Breast epithelium (tissue), 4 donors: ENCODE data around the gene SLC36A1. TPM values are rescaled to one million over a fixed set of nuclear protein-coding genes. Genes with fewer than 3 reads are reported as not detected.
A peak's percentile ranks its signal among the peaks of the same experiment; 100 is the strongest.

ENCODE experiments used
- DNase-seq, 2 donors: peaks; one replicate each; pipeline ENCODE4 v3.0.0-alpha.2; 2019; ENCODE audit warnings: low spot score in 2 of 2
- H3K27ac ChIP-seq, 2 donors: fragments of 200-600 bp; sonication (generic) in 1 of 2; one replicate each; pipeline ENCODE4 v1.5.1; 2016 to 2019; ENCODE audit warnings: mild to moderate bottlenecking in 1 of 2
- H3K27me3 ChIP-seq, 2 donors: fragments of 200-600 bp; sonication (generic) in 1 of 2; one replicate each; pipeline versions ENCODE4 v1.5.1 to v1.6.0; 2017 to 2019; ENCODE audit warnings: control low read depth in 1 of 2, mild to moderate bottlenecking in 1 of 2
- H3K36me3 ChIP-seq: fragments of 200-600 bp; one replicate; pipeline ENCODE4 v1.5.1; 2019
- H3K4me1 ChIP-seq, 2 donors: fragments of 200-600 bp; sonication (generic); one replicate each; pipeline ENCODE4 v1.5.1; 2016 to 2019; ENCODE audit warnings: control low read depth in 1 of 2
- H3K4me3 ChIP-seq, 3 donors: fragments of 200-600 bp; sonication (generic); 1 replicate in 2 of 3; 2 replicates in 1 of 3; pipeline ENCODE4 v1.5.1; 2016 to 2019; ENCODE audit warnings: mild to moderate bottlenecking in 3 of 3, moderate library complexity in 2 of 3
- H3K9me3 ChIP-seq, 2 donors: fragments of 200-600 bp; sonication (generic) in 1 of 2; one replicate each; pipeline ENCODE4 v1.5.1; 2016 to 2019; ENCODE audit warnings: control low read depth in 1 of 2
- POLR2A ChIP-seq: fragments of 450-650 bp; IDR thresholded peaks from one replicate; pipeline ENCODE4 v1.6.1; 2016; ENCODE audit warnings: antibody characterized with exemption, mild to moderate bottlenecking, moderate library complexity
- POLR2AphosphoS5 ChIP-seq, 3 donors: sonication (generic); formaldehyde crosslinking; IDR thresholded peaks; one replicate each; pipeline ENCODE4 v1.6.1; 2017; ENCODE audit warnings: antibody characterized with exemption in 3 of 3
- intact Hi-C: fragments of 100-400 bp; cut with DNase I; formaldehyde crosslinking; loops from one replicate; pipeline ENCODE4 v1.15.1; 2023; ENCODE audit warnings: low total_unique reads
- total RNA-seq, 3 donors: library from RNA; depleted of rRNA; stranded (reverse); fragments of >200 nt; gene quantifications; one replicate each; pipeline ENCODE4 v1.1.0, GENCODE V29; 2016
- TF ChIP-seq, protein P1 (sequence below), 3 donors: fragments of 450-650 bp; IDR thresholded peaks; one replicate each; pipeline ENCODE4 v1.5.1; 2016 to 2017; ENCODE audit warnings: antibody characterized with exemption in 3 of 3, mild to moderate bottlenecking in 3 of 3, moderate library complexity in 3 of 3

The SLC36A1 gene
- total RNA-seq, 3 donors from 2014 or later, result 10.8 to 14.1 (median 11.4) TPM

DNA sequence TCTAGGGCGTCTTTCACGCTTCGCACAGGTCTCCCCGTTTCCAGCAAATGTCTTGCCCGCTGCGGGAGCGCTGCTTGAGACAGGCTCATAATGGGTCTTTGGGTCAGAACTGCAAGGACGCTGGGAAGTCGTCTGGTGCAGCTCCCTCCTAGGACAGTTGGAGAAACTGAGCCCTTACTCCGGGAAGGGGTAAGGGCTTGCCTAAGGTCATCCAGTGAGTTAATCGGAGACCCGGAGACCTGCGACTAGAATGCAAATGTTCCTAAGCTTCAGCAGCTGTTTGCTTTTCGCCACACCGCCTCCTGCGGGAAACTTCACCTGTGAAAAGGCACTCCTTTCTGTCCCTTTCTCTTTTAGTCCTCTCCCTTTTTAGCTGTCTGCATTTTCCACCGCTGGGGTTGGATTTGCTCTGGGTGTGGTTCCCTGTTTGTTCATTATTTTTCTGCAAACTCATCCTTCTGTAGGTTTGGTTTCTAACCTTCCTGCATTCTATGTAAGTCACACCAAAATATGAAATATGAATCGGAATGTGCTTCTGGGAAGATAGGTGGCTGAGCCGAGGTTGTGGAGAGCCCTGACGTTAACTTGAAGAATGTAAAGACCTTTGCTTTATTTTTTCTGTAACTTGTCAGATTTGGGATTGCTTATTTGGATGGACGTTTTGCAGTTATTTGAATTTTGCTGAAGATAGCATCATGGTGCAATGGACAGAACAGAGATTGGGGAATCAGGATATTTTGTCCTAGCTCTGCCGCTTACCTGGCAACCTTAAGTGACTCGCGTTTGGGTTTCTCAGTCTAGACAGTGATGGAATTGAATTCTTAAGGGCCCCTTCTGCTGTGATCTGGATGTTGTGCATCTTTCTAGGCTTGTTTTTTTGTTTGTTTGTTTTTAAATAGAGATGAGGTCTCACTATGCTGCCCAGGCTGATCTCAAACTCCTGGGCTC, 909 bp downstream of the SLC36A1 start:
- Histone ChIP-seq H3K9me3 (no peaks in the 10 kb centered on the region), H3K4me1 (no peaks in the 10 kb centered on the region), H3K27me3 (no peaks in the 10 kb centered on the region), H3K27ac (peak overlapping the region; percentile 65 to 67), H3K36me3 (no peaks in the 10 kb centered on the region), H3K4me3 (peak overlapping the region; percentile 61 to 71 (median 65))
- intact Hi-C loops, result loop anchor here (5.0 to 10.0 kb wide), 2 partner anchors 46 to 209 kb away; no protein-coding TSS in a partner anchor
- TF ChIP-seq, protein P1, sequence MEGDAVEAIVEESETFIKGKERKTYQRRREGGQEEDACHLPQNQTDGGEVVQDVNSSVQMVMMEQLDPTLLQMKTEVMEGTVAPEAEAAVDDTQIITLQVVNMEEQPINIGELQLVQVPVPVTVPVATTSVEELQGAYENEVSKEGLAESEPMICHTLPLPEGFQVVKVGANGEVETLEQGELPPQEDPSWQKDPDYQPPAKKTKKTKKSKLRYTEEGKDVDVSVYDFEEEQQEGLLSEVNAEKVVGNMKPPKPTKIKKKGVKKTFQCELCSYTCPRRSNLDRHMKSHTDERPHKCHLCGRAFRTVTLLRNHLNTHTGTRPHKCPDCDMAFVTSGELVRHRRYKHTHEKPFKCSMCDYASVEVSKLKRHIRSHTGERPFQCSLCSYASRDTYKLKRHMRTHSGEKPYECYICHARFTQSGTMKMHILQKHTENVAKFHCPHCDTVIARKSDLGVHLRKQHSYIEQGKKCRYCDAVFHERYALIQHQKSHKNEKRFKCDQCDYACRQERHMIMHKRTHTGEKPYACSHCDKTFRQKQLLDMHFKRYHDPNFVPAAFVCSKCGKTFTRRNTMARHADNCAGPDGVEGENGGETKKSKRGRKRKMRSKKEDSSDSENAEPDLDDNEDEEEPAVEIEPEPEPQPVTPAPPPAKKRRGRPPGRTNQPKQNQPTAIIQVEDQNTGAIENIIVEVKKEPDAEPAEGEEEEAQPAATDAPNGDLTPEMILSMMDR (IDR thresholded peaks at IDR 0.05), result no peak
- no peak for TF ChIP-seq POLR2AphosphoS5 (IDR thresholded peaks at IDR 0.05)
- no peak for TF ChIP-seq POLR2A
- DNase-seq, result no peak

- no peak for TF ChIP-seq POLR2AphosphoS5 (IDR thresholded peaks at IDR 0.05)
- no peak for TF ChIP-seq POLR2A
- TF ChIP-seq, protein P1 (IDR thresholded peaks at IDR 0.05), result no peak
- intact Hi-C loops, result loop anchor here (5.0 to 10.0 kb wide), 2 partner anchors 46 to 208 kb away; no protein-coding TSS in a partner anchor
- Histone ChIP-seq H3K36me3 (no peaks in the 10 kb centered on the region), H3K4me3 (peak overlapping the region in 1 of 3 donors; percentile 71), H3K4me1 (no peaks in the 10 kb centered on the region), H3K27ac (no peak overlapping the region), H3K27me3 (no peaks in the 10 kb centered on the region), H3K9me3 (no peaks in the 10 kb centered on the region)
- no peak for DNase-seq
These were observed 1.9 kb downstream of the SLC36A1 start for GRCh38 chr5:151449297-151449696.

DNA sequence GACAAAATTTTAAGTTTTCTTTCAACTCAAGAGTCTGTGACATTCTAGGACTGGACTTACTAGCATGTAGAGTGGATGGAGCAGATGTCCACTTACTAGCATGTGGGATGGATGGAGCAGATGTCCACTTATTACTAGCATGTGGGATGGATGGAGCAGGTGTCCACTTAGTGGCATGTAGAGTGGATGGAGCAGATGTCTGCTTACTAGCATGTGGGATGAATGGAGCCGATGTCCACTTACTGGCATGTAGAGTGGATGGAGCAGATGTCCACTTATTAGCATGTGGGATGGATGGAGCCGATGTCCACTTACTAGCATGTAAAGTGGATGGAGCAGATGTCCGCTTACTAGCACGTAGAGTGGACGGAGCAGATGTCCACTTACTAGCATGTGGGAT, 2.4 kb downstream of the SLC36A1 start:
- no peaks in the 10 kb centered on the region for H3K9me3 ChIP-seq
- no peak overlapping the region for H3K4me3 ChIP-seq
- no peak for DNase-seq
- H3K4me1 ChIP-seq, result no peaks in the 10 kb centered on the region
- H3K27ac ChIP-seq, result no peak overlapping the region
- no peaks in the 10 kb centered on the region for H3K36me3 ChIP-seq
- intact Hi-C loops, result loop anchor here (5.0 to 10.0 kb wide), 2 partner anchors 45 to 207 kb away; no protein-coding TSS in a partner anchor
- TF ChIP-seq POLR2A (no peak), POLR2AphosphoS5 (IDR thresholded peaks at IDR 0.05) (no peak)
- TF ChIP-seq, protein P1 (IDR thresholded peaks at IDR 0.05), result no peak
- H3K27me3 ChIP-seq, result no peaks in the 10 kb centered on the region

- intact Hi-C loops, result no loop called here
- no peaks in the 10 kb centered on the region for H3K27me3 ChIP-seq
- TF ChIP-seq POLR2AphosphoS5 (IDR thresholded peaks at IDR 0.05), result no peak
- no peak for TF ChIP-seq POLR2A
- TF ChIP-seq, protein P1 (IDR thresholded peaks at IDR 0.05), result no peak
- DNase-seq, result no peak
- no peaks in the 10 kb centered on the region for H3K4me1 ChIP-seq
- no peaks in the 10 kb centered on the region for H3K36me3 ChIP-seq
- H3K4me3 ChIP-seq, result no peak overlapping the region
- H3K9me3 ChIP-seq, result no peaks in the 10 kb centered on the region
- no peak overlapping the region for H3K27ac ChIP-seq
These were observed 3.2 kb downstream of the SLC36A1 start for GRCh38 chr5:151450605-151451004.
